ENCODE results near the gene CCNI. TPM values are rescaled to one million over a fixed set of nuclear protein-coding genes. Genes with fewer than 3 reads are reported as not detected.

Gene CCNI
- total RNA-seq, 6 experiments from 2014 or later = 54.3 to 87.7 (median 68.6) TPM

DNA sequence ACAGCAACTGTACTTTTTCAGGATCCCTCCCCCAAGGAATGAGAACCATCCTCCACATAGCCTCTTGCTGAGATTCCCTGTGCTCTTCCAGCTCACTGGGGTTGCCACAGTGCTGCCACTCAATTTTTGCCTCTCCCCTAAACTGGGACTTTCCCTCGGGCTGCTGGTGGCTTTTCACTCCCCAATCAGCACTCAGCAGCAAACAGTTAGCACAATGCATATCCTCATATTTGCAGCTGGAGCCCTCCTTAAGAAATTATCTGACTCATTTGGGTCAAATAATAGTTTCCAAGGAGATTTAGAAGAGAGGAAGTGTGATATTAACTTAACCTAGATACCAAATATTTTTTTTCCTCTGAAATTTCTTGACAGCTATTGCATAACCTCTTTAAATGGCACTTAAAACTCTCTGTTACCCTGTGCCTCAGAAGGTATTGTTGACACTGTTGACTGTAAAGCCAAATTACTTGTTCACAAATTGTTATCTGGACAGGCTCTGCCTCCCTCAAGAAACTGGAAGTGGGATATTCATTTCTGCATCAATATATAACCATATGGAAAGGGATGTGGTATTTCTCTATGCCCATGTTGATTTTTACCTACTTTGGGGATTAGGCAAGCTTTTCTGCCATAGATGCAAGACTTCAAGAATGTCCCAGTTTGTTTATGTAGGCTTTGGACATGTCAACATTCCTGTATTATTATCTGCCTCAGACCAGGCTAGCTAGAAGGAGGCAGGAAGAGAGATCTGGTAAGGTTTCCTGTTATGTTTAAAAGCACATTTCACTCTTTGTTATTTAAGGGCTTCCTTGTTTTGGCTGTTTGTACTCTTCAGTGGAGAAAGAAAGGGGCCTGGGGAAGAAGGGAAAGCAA, 68.2 kb downstream of the CCNI start:
- TF ChIP-seq, protein P1, sequence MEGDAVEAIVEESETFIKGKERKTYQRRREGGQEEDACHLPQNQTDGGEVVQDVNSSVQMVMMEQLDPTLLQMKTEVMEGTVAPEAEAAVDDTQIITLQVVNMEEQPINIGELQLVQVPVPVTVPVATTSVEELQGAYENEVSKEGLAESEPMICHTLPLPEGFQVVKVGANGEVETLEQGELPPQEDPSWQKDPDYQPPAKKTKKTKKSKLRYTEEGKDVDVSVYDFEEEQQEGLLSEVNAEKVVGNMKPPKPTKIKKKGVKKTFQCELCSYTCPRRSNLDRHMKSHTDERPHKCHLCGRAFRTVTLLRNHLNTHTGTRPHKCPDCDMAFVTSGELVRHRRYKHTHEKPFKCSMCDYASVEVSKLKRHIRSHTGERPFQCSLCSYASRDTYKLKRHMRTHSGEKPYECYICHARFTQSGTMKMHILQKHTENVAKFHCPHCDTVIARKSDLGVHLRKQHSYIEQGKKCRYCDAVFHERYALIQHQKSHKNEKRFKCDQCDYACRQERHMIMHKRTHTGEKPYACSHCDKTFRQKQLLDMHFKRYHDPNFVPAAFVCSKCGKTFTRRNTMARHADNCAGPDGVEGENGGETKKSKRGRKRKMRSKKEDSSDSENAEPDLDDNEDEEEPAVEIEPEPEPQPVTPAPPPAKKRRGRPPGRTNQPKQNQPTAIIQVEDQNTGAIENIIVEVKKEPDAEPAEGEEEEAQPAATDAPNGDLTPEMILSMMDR (IDR thresholded peaks at IDR 0.05) = no peak
- no peak for TF ChIP-seq POLR2A (IDR thresholded peaks at IDR 0.05)

DNA sequence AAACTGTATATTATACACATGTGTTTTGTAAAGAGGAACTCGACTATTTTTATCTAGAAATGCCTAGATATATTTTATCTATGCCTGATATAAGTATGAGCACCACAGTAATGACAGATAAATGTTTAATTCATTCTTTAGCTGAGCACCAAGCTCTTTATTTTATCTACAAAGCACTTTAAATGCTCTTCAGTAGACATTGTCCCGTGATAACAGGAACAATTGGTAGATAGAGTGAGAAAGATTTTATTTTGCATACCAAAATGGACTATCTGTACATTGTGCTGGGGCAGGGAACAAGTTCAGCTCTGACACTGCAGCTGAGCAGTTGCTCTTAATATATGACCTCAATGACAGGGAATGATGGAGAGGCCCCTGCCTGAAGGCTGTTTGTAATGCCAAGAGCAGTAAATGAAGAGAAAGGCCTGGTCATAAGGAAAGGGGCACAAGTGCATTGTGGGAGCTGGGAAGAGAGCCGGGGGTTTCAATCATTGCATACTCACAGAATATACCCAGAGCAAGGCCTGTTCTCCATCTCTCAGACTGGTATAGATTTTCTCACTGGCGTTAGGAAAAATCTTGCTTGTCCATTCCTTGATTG, 68.9 kb downstream of the CCNI start:
- Histone ChIP-seq H3K27ac (peak overlapping the region in 2 of 3 donors; percentile 7 to 12), H3K27me3 (no peaks in the 10 kb centered on the region), H3K9me3 (no peaks in the 10 kb centered on the region), H3K36me3 (peaks cover 0 to 4% (median 0%) of the 10 kb centered on the region in 4 donors), H3K4me3 (no peak overlapping the region), H3K4me1 (peaks cover 0 to 6% (median 0%) of the 10 kb centered on the region in 4 donors)
- no peak for TF ChIP-seq POLR2A (IDR thresholded peaks at IDR 0.05)
- TF ChIP-seq, protein P1 (IDR thresholded peaks at IDR 0.05) = no peak
- intact Hi-C loops (cut with DNase I) = no loop called here
- DNase-seq (no peak), ATAC-seq (no peak)
- 56% methylated on average over 4 of the region's 4 CpGs for WGBS (ENCODE audit: insufficient coverage, low coverage, low lambda C conversion rate, missing lambda C conversion rate)

More for the DNA sequence above, 68.2 kb downstream of the CCNI start:
- Histone ChIP-seq H3K4me1 (peaks cover 0 to 6% (median 0%) of the 10 kb centered on the region in 4 donors), H3K36me3 (peaks cover 0 to 5% (median 2%) of the 10 kb centered on the region in 4 donors), H3K27ac (peak overlapping the region in 2 of 3 donors; percentile 10 to 12), H3K27me3 (no peaks in the 10 kb centered on the region), H3K4me3 (no peak overlapping the region), H3K9me3 (no peaks in the 10 kb centered on the region)
- intact Hi-C loops (cut with DNase I) = no loop called here
- ATAC-seq (peak; percentile 60 to 77 (median 62)), DNase-seq (no peak)
- 38% methylated on average over 1 of the region's 1 CpG for WGBS (ENCODE audit: insufficient coverage, low coverage, low lambda C conversion rate, missing lambda C conversion rate)

DNA sequence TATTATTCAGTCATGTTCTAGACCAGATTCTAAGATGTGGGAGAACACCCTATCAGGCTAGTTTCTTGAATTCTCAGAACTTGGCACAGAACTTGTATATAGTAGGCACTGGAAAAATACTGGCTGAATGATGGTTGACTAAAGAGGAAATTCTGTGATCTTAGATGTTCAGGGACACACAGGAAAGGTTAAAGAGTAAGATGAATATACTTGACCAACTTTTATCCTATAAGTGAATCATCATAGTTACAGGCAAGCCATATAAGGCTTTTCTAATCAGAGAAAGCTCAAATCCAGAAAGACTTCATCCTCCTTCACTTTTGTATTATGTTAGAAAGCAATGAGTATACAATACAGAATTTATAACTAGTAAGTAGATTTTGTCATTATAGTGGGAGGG, 72.4 kb downstream of the CCNI start:
- intact Hi-C loops (cut with DNase I) = no loop called here
- Histone ChIP-seq H3K27ac (no peak overlapping the region), H3K27me3 (no peaks in the 10 kb centered on the region), H3K9me3 (no peaks in the 10 kb centered on the region), H3K36me3 (peaks cover 0 to 4% (median 0%) of the 10 kb centered on the region in 4 donors), H3K4me1 (peaks cover 0 to 6% (median 0%) of the 10 kb centered on the region in 4 donors), H3K4me3 (no peak overlapping the region)
- ATAC-seq (no peak), DNase-seq (no peak)
- no peak for TF ChIP-seq POLR2A (IDR thresholded peaks at IDR 0.05)
- TF ChIP-seq, protein P1 (IDR thresholded peaks at IDR 0.05) = no peak

DNA sequence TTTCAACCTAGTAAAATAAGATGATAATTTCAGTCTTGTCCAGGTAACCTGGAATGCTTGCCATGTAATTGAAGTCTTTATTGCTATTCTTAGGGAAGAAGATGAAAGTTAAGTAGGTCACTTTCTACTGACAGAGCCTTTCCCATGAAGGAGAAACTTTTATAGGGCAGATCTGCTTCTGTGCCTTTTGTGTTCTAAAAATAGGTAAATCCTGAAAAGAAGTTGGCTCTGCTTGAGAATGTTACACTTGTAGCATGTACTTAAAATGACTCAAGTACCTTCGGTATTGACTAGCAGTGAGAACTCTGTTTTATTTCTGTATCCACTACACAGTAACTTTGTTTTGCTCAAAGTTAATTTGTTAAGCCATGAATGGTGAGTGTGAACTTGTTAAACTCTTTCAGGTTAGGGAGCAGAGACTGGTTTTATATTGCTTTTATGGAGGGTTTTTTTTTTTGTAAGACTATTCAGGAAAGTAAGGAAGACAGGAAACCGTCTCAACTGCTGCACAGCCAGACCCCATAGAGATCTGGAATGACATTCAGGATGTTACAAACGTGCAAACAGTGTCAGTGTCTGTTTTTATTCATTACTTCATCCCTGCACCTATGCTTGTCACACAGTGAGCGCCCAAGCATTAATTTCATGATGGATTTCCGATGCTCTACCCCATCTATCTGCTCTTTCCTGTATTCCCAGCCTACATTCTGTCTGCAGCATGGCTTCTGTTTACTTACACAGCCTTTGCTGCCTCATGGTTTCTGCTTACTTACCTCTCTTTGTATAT, 73.3 kb downstream of the CCNI start:
- DNase-seq (no peak), ATAC-seq (peak; percentile 23 to 54 (median 29))
- peaks cover 0 to 4% (median 0%) of the 10 kb centered on the region in 4 donors for H3K36me3 ChIP-seq
- no peaks in the 10 kb centered on the region for H3K9me3 ChIP-seq
- H3K27ac ChIP-seq = peak overlapping the region in 1 of 3 donors; percentile 24
- whole genome bisulfite sequencing (ENCODE audit: insufficient coverage, low coverage, low lambda C conversion rate, missing lambda C conversion rate) = 54% methylated on average over 5 of the region's 5 CpGs
- H3K4me3 ChIP-seq = no peak overlapping the region
- H3K27me3 ChIP-seq = no peaks in the 10 kb centered on the region
- no peak for TF ChIP-seq POLR2A (IDR thresholded peaks at IDR 0.05)
- TF ChIP-seq, protein P1 (IDR thresholded peaks at IDR 0.05) = no peak
- intact Hi-C loops (cut with DNase I) = no loop called here
- peaks cover 0 to 3% (median 0%) of the 10 kb centered on the region in 4 donors for H3K4me1 ChIP-seq
